Measurements from ENCODE around the gene MAP7D2.

- TF ChIP-seq, protein P1, sequence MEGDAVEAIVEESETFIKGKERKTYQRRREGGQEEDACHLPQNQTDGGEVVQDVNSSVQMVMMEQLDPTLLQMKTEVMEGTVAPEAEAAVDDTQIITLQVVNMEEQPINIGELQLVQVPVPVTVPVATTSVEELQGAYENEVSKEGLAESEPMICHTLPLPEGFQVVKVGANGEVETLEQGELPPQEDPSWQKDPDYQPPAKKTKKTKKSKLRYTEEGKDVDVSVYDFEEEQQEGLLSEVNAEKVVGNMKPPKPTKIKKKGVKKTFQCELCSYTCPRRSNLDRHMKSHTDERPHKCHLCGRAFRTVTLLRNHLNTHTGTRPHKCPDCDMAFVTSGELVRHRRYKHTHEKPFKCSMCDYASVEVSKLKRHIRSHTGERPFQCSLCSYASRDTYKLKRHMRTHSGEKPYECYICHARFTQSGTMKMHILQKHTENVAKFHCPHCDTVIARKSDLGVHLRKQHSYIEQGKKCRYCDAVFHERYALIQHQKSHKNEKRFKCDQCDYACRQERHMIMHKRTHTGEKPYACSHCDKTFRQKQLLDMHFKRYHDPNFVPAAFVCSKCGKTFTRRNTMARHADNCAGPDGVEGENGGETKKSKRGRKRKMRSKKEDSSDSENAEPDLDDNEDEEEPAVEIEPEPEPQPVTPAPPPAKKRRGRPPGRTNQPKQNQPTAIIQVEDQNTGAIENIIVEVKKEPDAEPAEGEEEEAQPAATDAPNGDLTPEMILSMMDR (conservative IDR thresholded peaks at IDR 0.05; ENCODE audit: low read depth in 2 of 2), result no peak
- TF ChIP-seq, protein P2, sequence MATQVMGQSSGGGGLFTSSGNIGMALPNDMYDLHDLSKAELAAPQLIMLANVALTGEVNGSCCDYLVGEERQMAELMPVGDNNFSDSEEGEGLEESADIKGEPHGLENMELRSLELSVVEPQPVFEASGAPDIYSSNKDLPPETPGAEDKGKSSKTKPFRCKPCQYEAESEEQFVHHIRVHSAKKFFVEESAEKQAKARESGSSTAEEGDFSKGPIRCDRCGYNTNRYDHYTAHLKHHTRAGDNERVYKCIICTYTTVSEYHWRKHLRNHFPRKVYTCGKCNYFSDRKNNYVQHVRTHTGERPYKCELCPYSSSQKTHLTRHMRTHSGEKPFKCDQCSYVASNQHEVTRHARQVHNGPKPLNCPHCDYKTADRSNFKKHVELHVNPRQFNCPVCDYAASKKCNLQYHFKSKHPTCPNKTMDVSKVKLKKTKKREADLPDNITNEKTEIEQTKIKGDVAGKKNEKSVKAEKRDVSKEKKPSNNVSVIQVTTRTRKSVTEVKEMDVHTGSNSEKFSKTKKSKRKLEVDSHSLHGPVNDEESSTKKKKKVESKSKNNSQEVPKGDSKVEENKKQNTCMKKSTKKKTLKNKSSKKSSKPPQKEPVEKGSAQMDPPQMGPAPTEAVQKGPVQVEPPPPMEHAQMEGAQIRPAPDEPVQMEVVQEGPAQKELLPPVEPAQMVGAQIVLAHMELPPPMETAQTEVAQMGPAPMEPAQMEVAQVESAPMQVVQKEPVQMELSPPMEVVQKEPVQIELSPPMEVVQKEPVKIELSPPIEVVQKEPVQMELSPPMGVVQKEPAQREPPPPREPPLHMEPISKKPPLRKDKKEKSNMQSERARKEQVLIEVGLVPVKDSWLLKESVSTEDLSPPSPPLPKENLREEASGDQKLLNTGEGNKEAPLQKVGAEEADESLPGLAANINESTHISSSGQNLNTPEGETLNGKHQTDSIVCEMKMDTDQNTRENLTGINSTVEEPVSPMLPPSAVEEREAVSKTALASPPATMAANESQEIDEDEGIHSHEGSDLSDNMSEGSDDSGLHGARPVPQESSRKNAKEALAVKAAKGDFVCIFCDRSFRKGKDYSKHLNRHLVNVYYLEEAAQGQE (IDR thresholded peaks at IDR 0.05; ENCODE audit: unreplicated experiment), result no peak
- no peak for TF ChIP-seq EZH2 (IDR thresholded peaks at IDR 0.05; ENCODE audit: low read depth, unreplicated experiment)
- no peak for TF ChIP-seq POLR2AphosphoS5 (IDR thresholded peaks at IDR 0.05; ENCODE audit: low read depth)
- no peak for TF ChIP-seq ZNF331 (CRISPR knock-in tag; IDR thresholded peaks at IDR 0.05; ENCODE audit: low read depth)
- no peak for TF ChIP-seq EZH2phosphoT487 (IDR thresholded peaks at IDR 0.05; ENCODE audit: unreplicated experiment)
- no peak for TF ChIP-seq JUNB (IDR thresholded peaks at IDR 0.05; ENCODE audit: unreplicated experiment)
- TF ChIP-seq CREB1 (CRISPR knock-in tag; IDR thresholded peaks at IDR 0.05; ENCODE audit: low read depth), result no peak
- TF ChIP-seq ETS1 (IDR thresholded peaks at IDR 0.05), result no peak
Measured at GRCh38 chrX:20057479-20057878, 59.2 kb downstream of the MAP7D2 start.
